Muscle of back (tissue), 11 donors: ENCODE measurements around the gene ANXA3. TPM values are rescaled to one million over a fixed set of nuclear protein-coding genes. Genes with fewer than 3 reads are reported as not detected.
A peak's percentile ranks its signal among the peaks of the same experiment; 100 is the strongest.
"Not testable (repeated sequence)": the region's sequence is repeated elsewhere in the genome, so short reads cannot be mapped to it uniquely, and the experiment has no call there.

Experiments
- DNase-seq, 3 donors: peaks; one replicate each; pipeline versions ENCODE4 v3.0.0 to v3.0.0-alpha.2; 2013
- polyA plus RNA-seq, 10 donors: library from polyadenylated mRNA; unstranded; fragments of 120-200 nt; gene quantifications; one replicate each; pipeline ENCODE4 v1.2.1, GENCODE V29; 2013; ENCODE audit not compliant: insufficient read length in 10 of 10

ANXA3 gene
- polyA plus RNA-seq, 10 donors: 5.9 to 13.4 (median 9.9) TPM

DNA sequence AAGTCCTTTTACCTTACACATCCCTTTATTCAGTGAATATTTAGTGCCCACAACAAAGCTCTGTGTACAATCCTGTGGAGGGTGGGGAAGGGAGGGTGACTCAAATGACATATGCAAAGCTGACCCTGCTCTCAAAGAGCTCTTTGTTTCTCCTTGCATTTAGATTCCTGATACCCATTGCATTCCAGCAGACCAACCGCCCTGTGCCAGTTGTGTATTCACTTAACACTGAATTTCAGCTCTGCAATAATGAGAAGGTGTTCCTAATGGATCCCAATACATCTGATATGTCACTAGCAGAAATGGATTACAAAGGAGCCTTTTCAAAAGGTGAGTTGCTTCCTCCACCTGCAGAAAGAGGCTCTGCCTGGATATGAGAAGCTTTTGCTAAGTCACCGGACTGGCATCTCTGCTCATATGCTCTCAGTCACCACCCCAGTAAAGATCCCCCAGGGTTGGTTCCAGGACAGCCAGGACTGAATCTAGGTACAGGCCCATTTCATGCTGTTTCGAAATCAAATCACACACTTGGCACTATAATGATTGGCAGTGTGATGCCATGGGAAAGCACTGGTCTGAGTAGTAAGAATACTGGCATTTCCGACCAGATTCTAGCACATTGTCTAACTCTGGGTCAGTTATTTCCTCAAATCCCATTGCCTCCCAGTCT lies 17.1 kb upstream of the ANXA3 start:
- DNase-seq: no peak

DNA sequence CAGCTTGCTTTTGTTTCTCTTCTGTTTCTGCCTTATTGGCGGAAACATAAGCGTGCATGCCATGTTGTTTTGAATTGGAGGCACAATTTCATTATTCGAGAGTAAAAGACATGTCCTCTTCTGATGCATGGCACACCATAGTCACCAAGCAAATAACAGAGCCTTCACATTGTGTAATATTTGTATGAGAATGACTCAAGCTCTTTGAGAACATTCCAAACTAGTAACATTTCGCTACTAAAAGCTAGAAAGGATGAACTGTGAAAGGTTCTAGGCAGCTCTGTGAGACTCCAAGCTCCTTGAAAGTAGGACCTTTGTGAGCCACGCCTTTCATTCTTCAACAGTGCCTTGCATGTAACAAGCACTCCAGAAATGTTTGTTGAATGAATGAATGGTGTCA lies 9.2 kb upstream of the ANXA3 start:
- DNase-seq: no peak

DNA sequence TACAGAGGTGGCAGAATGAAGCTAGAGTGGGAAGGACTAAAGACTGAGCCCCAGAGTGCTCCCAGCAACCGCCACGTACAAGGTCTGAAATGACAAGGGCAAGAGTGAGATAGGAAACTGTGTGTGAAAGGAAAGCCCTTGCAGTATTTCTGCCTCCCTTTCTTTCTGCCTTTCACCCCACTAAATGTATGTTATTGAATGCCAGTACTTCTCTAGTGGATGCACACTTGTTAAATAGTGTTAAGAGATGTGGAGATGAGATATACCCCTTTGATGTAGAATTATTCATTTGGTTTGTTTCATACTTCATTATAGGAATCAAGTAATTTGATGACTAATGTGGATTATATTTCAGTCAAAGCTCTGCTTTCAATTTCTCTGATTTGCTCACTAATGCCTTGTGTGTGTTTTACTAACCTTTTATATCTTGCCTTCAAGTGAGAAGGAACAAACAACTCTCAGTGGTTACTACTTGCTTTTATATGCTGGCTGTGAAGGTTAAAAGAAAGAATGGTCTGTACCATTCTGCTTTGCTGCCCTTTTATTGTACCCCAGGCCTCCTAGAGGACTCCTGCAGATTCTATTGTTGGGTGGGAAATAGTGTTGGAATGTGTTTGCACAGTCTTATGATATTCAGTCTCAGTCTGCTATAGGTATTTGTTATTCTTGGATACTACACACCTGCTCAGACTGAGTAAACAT lies 8.0 kb upstream of the ANXA3 start:
- DNase-seq: no peak

DNA sequence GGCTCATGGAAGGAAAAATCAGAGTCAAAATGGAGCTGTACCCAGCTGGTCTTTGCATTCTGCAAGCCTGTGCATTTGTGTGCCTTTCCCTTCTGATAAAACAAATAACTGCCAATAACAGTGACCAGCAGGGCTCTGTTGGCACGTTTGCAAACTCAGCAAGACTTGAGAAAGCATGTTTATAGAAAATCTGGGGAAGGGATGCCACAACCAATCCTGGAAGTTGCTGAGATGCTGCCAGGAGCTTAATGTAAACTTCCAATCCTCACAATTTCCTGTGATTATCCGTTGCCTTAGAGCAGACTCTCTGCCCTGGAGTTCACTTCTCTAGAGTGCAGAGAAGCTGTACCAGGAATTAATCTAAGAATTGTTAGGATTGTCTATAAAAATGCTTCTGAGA lies 6.9 kb upstream of the ANXA3 start:
- no peak for DNase-seq

DNA sequence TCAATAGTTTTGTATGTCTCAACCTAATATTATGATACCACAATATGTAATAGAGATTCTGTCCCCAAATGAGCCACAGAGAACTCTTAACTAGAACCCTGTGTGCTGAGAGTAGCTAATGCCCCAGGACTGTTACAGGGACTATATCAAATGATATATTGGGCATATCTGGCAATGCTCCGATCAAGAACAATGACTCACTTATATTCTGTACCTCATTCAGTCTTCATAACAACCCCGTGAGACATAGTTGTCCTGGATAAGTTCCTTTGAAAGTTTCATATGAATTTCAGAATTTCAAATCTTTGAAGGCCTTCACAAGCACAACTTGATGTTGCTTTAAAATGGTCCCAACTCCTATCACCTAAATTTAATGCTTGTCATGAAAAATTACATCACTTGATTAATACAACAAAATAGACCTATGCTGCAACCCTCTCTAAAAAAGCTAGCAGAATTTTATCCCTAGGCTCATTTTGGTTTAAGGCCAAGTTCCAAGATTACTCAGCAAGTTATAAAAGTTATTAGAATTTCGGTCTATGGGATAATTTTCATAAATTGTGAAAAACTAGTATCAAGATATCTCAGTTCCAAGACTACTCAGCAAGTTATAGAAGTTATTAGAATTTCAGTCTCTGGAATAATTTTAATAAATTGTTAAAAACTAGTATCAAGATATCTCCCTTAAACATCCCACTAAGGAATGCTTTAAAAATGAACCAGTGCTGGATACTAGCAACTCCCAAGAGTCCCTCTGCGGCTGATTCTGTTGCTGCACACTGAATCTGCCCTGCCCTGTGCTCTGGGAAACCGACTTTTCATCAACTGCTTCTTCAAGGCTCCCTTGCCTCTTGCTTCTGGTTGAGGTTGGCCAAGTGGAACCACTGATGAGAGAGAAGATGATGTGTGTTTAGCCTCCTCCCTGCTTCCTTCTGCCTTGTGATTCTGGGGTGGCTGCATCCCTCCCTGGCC lies 6.0 kb upstream of the ANXA3 start:
- DNase-seq: no peak

DNA sequence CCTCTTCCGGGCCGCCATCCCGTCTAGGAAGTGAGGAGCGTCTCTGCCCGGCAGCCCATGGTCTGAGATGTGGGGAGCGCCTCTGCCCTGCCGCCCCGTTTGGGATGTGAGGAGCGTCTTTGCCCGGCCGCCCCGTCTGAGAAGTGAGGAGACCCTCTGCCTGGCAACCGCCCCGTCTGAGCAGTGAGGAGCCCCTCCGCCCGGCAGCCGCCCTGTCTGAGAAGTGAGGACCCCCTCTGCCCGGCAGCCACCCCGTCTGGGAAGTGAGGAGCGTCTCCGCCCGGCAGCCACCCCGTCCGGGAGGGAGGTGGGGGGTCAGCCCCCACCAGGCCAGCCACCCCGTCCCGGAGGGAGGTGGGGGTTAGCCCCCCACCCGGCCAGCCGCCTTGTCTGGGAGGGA lies 3.7 kb upstream of the ANXA3 start:
- not testable (repeated sequence) for DNase-seq

DNA sequence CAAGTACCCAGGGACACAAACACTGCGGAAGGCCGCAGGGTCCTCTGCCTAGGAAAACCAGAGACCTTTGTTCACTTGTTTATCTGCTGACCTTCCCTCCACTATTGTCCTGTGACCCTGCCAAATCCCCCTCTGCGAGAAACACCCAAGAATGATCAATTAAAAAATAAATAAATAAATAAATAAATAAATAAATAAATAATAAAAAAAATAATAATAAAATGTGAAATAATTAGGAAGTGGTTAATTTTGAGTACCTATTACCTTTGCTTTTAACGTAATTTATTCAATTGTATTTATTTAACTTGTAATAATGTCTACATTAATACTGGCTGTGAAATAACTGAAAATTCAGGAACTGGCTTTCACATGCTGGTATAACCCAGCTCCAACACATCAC lies 2.7 kb upstream of the ANXA3 start:
- not testable (repeated sequence) for DNase-seq

DNA sequence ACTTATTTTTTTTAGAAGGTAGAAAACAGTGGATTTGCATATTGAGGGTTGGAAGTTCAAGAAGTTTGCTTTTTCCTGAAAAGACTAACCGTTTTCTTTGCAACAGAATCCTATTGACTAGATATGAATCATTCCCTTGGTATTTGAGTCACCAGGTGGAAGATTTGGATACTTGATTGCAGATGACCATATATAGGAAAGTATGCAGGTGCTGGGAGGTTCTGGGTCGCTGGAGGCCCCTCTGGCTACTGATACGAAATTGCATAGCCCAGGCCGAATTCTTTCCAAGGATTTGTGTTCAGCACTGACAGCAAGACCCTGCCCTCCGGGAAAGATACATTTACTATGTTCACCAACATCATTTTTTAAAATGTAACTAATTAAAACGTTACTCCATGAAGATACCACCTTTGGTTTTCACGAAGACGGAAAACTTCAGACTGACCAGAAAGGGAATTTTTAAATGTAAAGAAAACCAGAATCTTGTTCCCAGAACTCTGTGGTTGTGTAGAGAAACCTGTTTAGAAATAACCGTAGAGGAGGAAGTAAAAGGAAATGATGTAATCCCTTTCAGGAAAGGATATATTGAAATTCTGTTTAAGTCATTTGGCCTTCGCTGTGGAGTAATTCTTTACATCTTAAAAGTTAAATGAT lies 946 bp downstream of the ANXA3 start:
- peak in 1 of 3 donors; percentile 10 for DNase-seq

DNA sequence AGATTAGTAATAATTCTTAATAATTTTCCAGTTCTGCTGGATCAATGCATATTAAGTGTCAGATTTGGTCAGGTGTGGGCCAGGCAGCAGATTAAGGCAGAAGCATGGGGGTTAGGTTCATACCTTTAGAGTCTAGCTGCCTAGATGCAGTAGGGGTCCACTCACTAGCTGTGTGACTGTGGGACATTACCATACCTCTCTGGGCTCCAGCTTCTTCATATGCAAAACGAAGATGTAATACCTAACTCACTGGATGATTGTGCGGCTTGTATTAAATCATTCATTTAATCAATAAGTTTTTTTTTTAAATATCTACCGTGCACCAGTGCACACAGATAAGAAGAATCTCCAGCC lies 1.4 kb downstream of the ANXA3 start:
- no peak for DNase-seq

DNA sequence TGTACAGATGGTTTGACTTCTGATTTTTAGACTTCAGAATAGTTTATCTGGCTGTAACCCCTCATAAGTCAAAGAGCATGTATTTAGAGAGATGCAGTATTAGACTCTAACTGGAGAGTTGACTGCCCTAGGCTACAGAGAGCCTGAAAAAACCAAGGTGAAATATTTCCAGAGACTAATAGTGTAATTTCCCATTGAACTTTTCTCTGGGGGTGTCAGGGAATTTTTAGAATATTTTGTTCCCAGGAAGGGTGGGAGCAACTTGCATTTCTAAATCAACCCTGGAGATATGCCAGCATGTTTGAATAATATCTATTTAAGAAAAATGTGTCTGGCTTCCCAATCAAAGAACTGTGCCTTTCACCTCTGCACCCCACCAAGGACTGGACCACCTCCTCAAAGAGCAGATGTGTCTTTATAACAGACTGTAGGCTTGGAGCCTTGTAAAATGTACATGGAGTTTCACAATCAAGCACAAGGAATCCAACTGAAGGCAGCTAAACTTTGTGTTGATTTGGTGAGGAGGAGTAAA lies 2.0 kb downstream of the ANXA3 start:
- no peak for DNase-seq

DNA sequence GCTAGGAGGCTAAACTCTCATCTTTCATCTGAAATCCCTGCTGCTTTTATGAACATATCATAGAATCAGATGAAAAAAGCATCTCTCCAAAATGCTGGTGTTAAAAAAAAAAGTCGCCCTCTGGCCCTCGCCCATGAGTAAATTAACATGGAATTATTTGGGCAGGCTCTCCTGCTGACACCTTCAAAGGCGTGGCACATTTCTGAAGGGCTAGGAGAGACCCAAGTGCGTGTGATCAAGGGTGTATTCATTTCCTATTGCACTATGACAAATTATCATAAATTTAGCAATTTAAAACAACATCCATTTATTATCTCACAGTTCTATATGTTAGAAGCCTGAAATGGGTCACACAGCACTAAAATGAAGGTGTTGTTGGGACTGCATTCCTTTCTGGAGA lies 5.1 kb downstream of the ANXA3 start:
- DNase-seq: no peak

DNA sequence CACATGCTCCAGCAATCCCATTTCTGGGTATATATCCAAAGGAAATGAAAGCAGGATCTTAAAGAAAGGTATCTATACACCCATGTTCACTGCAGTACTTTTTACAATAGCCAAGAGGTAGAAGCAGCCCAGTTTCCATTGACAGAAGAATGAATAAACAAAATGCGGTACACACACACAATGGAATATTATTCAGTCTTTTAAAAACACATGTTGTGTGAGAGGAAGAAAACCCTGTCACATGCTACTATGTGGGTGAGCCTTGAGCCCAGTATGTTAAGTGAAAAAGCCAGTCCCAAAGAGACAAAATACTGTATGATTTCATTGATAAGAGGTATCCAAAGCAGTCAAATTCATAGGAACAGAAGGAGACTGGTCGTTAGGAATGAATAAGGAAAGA lies 6.3 kb downstream of the ANXA3 start:
- no peak for DNase-seq

DNA sequence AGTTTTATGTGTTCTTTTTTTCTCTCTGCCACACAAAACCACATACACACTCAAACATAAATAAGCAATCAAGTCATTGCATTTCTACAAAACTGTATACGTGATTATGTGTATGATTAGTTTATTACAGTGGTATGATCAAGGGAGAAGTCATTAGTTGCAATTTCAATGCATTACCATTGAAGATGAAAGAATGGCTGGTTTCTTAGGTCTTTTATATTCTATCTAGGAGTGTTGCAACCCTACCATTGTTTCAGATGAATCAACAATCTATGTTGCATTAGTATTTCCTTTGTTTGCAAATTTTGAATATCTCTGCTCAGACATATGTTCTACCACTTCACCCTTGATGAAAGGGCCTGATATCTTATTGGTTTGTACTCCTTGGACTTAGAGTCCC lies 6.8 kb downstream of the ANXA3 start:
- no peak for DNase-seq

DNA sequence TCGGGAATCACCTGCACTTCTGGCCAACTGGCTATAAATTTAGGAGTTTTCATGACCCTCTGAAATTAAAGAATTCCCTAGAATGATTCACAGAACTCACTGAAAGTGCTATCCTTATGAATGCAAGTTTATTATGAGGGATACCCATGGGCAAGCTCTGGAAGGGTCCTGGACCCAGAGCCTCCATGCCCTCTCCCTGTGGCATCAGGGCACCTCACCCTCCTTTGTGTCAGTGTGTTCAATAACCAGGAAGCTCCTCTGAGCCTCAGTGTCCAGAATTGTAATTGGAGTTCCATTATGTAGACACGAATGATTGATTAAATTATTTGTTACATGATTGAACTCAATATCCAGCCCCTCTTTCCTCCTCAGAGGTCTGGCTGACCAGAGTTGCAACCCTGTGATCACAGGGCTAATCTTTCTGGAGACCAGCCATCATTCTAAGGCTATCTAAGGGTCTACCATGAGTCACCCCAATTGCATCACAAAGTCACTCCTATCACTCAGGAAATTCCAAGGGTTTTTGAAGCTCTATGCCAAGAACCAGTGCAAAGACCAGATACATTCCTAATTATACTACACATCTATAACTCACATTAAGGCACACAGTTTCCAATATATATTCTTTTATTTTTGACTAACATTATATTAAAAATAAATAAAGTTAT lies 8.9 kb downstream of the ANXA3 start:
- DNase-seq: peak in 1 of 3 donors; percentile 76

DNA sequence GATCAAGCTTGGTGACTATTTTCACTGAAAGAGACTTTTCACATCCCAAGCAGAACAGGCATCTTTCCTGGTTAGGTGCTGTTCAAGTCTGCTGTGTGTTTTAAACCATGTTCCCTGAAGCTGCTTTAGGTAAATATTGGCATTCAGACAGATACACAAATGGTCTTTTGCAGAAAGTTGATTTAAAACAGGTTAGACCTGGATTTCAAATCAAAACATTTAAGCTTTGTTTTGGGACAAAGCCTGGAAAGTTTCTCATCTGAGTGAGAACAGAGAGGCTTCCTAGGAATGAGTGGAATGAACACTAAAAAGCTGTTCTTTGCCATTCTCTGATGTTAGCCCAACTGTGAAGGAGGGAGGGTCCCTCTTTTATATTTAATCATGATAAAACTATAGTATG lies 10.1 kb downstream of the ANXA3 start:
- peak; percentile 7 to 48 (median 27) for DNase-seq

DNA sequence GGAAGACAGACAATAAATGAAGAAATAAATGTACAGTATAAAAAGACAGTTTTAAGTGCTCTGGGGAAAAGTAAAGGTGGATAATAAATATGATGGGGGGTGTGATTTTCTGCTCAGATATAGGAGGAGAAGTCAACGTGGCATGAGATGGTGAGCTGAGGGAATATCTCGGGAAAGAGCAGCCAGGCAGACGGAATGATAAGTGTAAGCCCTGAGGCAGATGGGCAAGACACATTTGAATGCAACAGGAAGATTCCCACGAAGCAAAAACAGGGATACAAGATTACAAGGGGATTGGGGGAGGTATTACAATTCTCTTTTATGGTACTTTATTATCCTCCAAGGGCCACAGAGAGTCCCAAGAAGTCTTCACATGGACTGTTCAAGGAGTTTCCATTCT lies 11.1 kb downstream of the ANXA3 start:
- no peak for DNase-seq

DNA sequence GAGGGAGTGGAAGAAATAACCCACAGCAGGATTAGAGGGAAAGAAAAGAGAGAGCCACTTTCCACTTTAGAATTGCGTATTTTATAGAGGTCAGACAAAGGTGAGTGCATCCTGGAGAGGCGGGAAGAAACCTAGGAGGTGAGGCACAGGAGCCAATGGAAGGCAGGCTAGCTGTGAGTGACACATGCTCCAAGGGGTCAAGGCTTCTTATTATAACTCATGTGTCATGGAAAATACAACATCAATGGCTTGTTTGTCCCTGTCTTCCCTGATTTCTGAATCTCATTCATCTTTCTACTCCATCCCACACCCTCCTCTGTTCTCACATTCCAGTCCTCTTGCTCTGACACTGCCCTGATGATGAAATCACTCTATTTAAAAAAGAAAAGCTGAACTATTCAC lies 14.4 kb downstream of the ANXA3 start:
- DNase-seq: peak in 1 of 3 donors; percentile 40

DNA sequence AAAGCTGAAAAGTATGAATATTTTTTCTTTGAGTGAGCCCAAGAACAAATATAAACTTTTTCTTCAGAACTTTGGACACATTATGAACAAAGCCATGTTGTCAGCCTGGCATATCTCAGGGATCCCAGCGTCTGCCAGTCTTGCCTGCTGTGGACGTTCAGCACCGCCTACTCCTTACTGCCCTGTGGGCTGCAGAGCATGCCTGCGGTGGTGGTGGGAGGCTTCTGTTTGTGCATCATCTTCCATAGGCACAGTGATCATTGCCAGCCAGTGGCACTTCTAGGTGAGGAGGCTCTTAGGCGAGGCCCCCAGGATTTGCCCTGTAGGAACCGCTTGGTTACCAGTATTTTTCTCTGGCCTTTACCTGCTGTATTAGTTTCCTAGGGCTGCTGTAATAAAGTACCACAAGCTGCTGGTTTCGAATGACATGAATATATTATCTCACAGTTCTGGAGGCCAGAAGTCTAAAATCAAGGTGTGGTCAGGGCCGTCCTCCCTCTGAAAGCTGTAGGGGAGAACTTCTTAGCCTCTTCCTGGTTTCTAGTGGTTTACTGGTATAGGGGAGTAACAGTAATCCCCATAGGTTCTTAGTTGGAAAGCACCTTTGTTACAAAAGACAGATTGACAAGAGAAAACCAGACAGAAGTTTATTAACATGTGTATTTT lies 15.4 kb downstream of the ANXA3 start:
- DNase-seq: no peak

DNA sequence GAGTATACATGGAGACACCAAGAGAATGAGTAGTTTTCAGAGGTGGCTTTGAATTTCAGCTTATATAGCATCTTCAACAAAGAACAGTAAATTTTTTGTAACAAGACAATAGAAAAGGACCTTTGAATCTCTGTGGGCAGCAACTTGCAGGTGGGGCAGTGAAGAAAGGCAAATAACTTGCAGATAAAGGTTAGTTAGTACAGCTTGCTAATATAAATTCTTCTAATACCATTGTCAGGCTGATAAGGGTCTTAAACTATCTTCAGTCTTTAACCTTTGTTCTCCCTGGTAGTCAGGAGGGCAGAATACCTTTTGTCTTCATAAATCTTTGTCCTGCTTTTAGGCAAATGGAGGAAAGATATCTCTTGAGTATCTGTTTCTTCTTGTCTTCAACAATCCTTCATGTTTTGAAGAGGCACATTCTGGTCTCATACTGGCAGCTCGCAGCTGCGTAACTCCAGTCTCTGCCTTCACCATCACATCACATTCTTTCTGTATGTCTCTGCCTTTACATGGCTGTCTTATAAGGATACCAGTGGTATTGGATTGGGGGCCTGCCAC lies 16.0 kb downstream of the ANXA3 start:
- DNase-seq: no peak

DNA sequence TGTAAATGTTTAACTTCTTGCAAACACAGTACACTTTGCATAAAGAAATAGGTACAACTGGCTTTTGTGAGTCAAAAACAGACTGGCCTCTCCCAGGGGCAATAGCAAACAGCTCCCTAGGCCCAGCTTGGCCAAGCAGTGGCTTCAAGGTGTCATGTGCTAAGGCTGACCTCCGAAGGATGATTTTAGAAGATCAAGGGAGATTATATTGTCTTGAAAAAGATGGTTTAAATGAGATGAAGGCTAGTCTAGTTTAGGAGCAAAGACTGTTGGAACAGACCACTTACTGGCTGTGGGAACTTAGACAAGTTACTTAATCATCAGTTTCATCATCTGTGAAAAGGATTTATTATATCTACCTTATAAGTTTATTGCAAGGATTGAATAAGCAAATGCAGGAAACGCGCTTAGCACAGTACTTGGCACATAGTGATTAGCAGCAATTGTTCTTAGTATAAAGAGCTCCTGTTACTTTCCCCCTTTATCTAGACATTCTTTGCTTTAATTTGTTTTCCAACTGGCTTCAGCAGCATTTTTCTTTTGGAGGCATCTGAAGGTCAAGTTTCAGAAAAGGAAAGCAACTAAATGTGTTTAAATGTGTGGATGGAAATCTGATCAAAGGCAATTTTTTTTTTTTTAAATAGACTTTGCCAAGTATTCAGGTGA lies 17.2 kb downstream of the ANXA3 start:
- no peak for DNase-seq
